CD4-positive, alpha-beta T cell treated with Interleukin-15 for 4 hours (primary cell): ENCODE results near the gene MERTK.
"Not testable (repeated sequence)": the region's sequence is repeated elsewhere in the genome, so short reads cannot be mapped to it uniquely, and the experiment has no call there.

Experiments
- DNase-seq: peaks from one replicate; pipeline ENCODE4 v3.0.0-alpha.2; 2020; ENCODE audit warnings: low spot score

Gene MERTK

GRCh38 chr2:111910609-111911277, 12.3 kb downstream of the MERTK start:
- DNase-seq, result no peak

GRCh38 chr2:111911295-111911977, 13.0 kb downstream of the MERTK start:
- not testable (repeated sequence) for DNase-seq

DNA sequence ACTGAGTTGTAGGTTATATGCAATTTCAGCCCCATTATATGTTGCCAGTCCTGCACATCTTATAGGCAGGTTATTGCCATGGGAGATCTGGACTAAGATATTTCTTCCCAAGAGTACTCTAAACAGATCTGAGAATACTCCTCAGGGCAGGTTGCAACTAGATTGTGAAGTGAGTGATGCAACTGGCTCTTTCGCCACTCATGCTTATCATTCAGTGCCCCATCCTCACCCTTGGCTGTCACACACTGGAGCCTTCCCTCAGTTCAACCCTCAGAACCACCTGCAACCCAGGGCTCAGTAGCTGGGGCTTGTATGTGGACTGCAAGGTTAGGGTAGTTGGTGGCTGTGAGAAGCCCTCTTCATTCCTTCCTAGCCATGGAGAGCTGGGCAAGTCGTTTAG, 14.1 kb downstream of the MERTK start:
- DNase-seq, result no peak

DNA sequence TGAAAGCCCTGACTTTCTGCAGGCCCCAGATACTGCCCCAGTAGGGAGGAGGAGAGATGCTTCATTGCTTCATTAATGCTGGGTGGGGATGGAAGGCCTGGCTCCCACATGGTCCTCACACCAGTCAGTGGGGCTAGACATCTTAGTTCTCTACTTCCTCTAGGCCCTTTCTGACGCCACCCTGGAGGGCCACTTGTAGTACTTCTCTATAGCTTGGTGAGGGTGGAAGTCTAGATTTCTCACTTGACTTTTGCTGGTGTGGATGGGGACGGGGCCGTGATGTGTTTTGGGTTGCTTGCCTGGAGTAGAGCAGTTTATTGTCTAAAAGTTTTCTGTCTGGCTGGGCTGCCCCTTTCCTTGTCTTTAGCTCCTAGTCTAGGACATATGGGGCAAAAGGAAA, 18.7 kb downstream of the MERTK start:
- DNase-seq, result no peak

- no peak for DNase-seq
These were observed 20.0 kb downstream of the MERTK start for GRCh38 chr2:111918383-111918806.

DNA sequence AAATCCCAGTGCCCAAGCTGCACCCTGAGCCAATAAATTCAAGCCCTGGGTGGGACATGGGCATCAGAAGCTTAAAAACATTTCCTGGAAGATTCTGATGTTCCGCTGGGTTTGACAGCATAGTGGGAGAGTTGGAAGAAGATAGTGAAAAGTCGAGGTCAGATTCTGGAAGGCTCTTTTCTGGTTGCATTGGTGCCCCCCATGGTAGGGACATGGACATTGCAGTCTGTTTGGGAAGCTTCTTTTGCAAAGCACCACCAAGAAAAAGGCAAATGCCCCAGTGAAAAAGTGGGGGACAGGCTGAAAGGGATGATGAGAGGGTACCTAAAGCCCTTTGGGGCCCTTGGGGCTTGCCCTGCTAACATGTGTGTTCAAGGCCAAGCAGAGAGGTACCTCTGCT, 21.0 kb downstream of the MERTK start:
- DNase-seq, result no peak

DNA sequence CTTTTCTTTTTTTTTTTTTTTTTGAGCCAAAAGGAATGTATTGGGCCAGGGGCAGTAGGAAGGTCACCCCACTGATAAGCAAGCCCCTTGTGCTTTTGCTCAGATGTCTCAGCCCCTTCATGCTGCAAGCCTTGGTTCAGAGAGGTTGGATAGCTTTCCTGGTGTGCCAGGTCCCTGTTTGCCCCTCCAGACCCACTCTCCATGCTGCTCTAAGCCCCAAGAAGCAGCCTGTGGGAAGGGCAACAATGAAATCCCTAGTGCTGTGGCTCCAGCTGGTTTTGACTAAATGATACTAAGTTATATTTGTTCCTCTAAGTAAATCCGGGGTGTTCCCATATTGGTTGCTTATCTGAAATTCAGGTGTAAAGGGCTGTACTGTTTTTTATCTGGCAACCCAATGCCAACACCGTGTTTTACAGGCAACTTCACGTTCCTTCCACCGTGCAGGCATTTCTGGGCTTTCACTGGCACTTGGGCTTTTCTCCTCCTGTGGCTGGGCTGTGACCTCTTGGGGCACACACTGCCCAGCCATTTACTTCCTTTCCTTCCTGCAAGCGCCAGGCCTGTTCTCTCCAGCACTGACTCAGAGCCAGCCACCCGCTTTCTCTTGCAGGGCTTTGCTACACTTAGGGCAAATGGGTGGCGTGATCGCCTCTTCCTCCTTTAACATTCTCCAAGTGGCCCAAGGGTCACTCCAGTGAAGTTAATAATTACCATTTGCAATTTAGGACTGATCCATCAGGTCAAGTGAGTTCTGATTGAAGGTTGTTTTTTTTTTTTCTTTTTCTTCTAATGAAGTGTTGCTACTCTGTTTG, 21.6 kb downstream of the MERTK start:
- DNase-seq, result no peak

GRCh38 chr2:111923276-111923804, 24.9 kb downstream of the MERTK start:
- DNase-seq, result no peak

GRCh38 chr2:111924617-111925107, 26.3 kb downstream of the MERTK start:
- no peak for DNase-seq

- DNase-seq, result no peak
These were observed 29.3 kb downstream of the MERTK start for GRCh38 chr2:111927723-111928122.

DNA sequence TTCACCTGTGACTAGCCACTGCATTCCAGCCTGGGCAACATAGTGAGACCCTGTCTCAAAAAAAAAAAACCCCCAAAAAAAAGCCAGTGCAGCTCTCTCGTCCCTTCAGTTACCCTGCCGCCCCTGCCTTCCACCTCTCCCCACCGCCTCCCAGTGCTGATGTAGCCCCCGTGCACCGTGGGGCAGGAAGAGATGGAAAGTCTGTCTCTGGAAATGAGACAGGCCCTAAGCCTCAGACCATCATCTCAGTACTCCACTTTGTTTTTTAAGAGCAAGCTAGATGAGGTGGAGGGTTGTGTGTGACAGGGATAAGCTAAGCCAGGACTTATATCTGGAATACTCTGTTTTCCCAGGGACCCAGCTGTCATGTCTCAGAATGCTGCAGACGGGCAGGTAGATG, 32.0 kb downstream of the MERTK start:
- DNase-seq, result no peak

DNA sequence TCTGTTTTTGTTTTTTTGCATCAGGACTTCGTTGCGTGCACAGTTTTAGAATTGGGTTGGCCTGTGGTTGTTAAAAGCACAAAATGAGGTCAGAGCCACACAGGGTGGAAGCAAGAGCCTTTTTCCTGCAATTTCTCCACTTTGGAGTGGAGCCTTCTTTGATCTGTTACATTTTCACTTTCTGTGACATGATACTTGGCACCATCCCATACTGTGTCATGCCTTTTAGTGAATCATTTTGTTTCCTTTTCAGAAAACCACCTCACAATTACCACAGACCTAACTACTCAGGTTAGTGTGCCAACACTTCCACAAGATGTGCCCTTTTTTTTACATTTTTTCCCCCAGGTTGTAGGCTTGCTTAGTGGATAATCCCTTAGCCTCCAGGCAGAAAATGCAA, 32.5 kb downstream of the MERTK start:
- DNase-seq, result no peak

DNA sequence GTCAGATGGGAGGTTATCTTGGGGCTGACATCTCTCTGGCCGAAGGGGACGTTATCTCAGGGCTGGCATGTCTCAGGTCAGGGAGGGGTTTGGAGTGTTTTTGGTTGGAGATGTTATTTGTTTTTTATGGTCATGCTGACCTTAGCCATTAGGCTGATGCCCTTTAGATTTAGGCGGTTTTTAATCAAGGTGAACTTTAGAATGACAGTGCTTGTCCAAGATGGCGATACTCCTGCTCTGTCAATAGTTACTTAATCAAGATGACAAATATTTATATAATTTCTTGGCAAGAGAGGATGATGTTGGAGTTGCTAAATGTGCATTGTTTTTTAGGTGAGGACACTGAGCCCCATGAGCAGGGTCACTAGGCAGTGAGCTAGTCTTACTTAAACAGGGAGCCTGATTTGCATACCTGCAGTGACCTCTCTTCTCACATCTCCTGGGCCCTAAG, 34.5 kb downstream of the MERTK start:
- no peak for DNase-seq

GRCh38 chr2:111933900-111934299, 35.5 kb downstream of the MERTK start:
- DNase-seq, result not testable (repeated sequence)

GRCh38 chr2:111936881-111937280, 38.5 kb downstream of the MERTK start:
- no peak for DNase-seq

DNA sequence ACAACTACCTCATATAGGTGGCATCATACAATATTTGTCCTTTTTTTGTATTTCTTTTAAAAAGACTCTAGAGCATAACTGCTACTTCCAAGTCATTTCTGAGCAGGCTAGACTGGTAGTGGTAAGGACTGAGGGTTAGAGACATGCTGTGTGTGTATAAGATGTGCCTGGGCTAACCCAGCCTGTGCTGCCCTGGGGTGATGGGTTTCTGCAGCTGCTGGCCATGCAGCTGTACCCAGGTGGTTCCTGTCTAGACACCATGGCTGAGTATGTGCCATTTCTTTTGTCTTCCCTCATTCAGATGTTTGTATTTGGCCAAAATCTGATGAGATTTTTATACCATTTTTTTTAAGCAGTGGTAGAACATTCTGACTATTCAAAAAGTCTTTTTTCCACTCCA, 40.0 kb downstream of the MERTK start:
- no peak for DNase-seq

GRCh38 chr2:111940333-111941196, 42.2 kb downstream of the MERTK start:
- DNase-seq, result no peak

GRCh38 chr2:111941531-111941930, 43.1 kb downstream of the MERTK start:
- DNase-seq, result no peak

- no peak for DNase-seq
These were observed 46.3 kb downstream of the MERTK start for GRCh38 chr2:111944531-111945210.

- no peak for DNase-seq
These were observed 47.3 kb downstream of the MERTK start for GRCh38 chr2:111945444-111946293.
